ACC112 (cell line): ENCODE results near the gene CLIC5.
A peak's percentile ranks its signal among the peaks of the same experiment; 100 is the strongest.
"Not testable (repeated sequence)": the region's sequence is repeated elsewhere in the genome, so short reads cannot be mapped to it uniquely, and the experiment has no call there.

ENCODE experiments used
- H2AFZ ChIP-seq: fragments of 200-600 bp; sonication (generic); one replicate; pipeline ENCODE4 v1.6.0; 2017; ENCODE audit warnings: antibody characterized with exemption, low read length; ENCODE audit not compliant: unreplicated experiment
- H3K27ac ChIP-seq: fragments of 200-600 bp; sonication (generic); 2 replicates; pipeline ENCODE4 v1.5.1; 2014; ENCODE audit warnings: low read depth, mild to moderate bottlenecking, antibody characterized with exemption, low read length, moderate library complexity
- H3K27me3 ChIP-seq: fragments of 200-600 bp; sonication (generic); 2 replicates; pipeline ENCODE4 v1.6.1; 2014; ENCODE audit warnings: mild to moderate bottlenecking, antibody characterized with exemption, low read length, moderate library complexity, mixed read lengths; ENCODE audit not compliant: insufficient read depth
- H3K36me3 ChIP-seq: fragments of 200-600 bp; sonication (generic); 2 replicates; pipeline ENCODE4 v1.6.1; 2016; ENCODE audit warnings: mild to moderate bottlenecking, antibody characterized with exemption, low read length, moderate library complexity, mixed read lengths; ENCODE audit not compliant: insufficient read depth
- H3K4me1 ChIP-seq: fragments of 200-600 bp; sonication (generic); one replicate; pipeline ENCODE4 v1.6.1; 2016; ENCODE audit warnings: low read length, mixed read lengths; ENCODE audit not compliant: insufficient read depth, unreplicated experiment, control insufficient read depth
- H3K4me3 ChIP-seq: fragments of 200-600 bp; sonication (generic); 2 replicates; pipeline ENCODE4 v1.5.1; 2014; ENCODE audit warnings: mild to moderate bottlenecking, low read depth, low read length
- H3K79me2 ChIP-seq: fragments of 200-600 bp; sonication (generic); one replicate; pipeline ENCODE4 v1.6.0; 2016; ENCODE audit warnings: low read length; ENCODE audit not compliant: control insufficient read depth, unreplicated experiment, insufficient read depth

Gene CLIC5

GRCh38 chr6:45929421-45930361, 86.0 kb downstream of the CLIC5 start:
- H3K27me3 ChIP-seq = peaks cover 15% of the 10 kb centered on the region
- no peaks in the 10 kb centered on the region for H3K79me2 ChIP-seq
- no peak overlapping the region for H2AFZ ChIP-seq
- no peak overlapping the region for H3K4me3 ChIP-seq
- no peaks in the 10 kb centered on the region for H3K36me3 ChIP-seq
- H3K27ac ChIP-seq = no peak overlapping the region
- H3K4me1 ChIP-seq = no peaks in the 10 kb centered on the region

- no peak overlapping the region for H3K4me3 ChIP-seq
- 0 out of 2 replicates have a peak, but pooled peaks cover 11% of the 10 kb centered on the region for H3K27me3 ChIP-seq
- no peaks in the 10 kb centered on the region for H3K79me2 ChIP-seq
- H3K27ac ChIP-seq = no peak overlapping the region
- peaks cover 1% of the 10 kb centered on the region for H3K4me1 ChIP-seq
- H3K36me3 ChIP-seq = no peaks in the 10 kb centered on the region
- no peak overlapping the region for H2AFZ ChIP-seq
Observed at GRCh38 chr6:45928721-45929305, 86.8 kb downstream of the CLIC5 start.

- H2AFZ ChIP-seq = no peak overlapping the region
- H3K27ac ChIP-seq = no peak overlapping the region
- peaks cover 3% of the 10 kb centered on the region for H3K4me1 ChIP-seq
- H3K27me3 ChIP-seq = 0 out of 2 replicates have a peak, but pooled peaks cover 2% of the 10 kb centered on the region
- no peaks in the 10 kb centered on the region for H3K79me2 ChIP-seq
- no peaks in the 10 kb centered on the region for H3K36me3 ChIP-seq
- no peak overlapping the region for H3K4me3 ChIP-seq
Observed at GRCh38 chr6:45927421-45928320, 88.0 kb downstream of the CLIC5 start.

GRCh38 chr6:45926423-45926822, 89.2 kb downstream of the CLIC5 start:
- H2AFZ ChIP-seq, H3K4me3 ChIP-seq, H3K27ac ChIP-seq, H3K79me2 ChIP-seq, H3K27me3 ChIP-seq, H3K36me3 ChIP-seq, H3K4me1 ChIP-seq: not testable (repeated sequence)

- no peaks in the 10 kb centered on the region for H3K36me3 ChIP-seq
- H3K27ac ChIP-seq = no peak overlapping the region
- H3K27me3 ChIP-seq = no peaks in the 10 kb centered on the region
- peaks cover 3% of the 10 kb centered on the region for H3K4me1 ChIP-seq
- H3K79me2 ChIP-seq = no peaks in the 10 kb centered on the region
- no peak overlapping the region for H2AFZ ChIP-seq
- no peak overlapping the region for H3K4me3 ChIP-seq
Observed at GRCh38 chr6:45924763-45925342, 90.8 kb downstream of the CLIC5 start.

- H2AFZ ChIP-seq = no peak overlapping the region
- H3K36me3 ChIP-seq = no peaks in the 10 kb centered on the region
- H3K27ac ChIP-seq = no peak overlapping the region
Observed at GRCh38 chr6:45923831-45924391, 91.7 kb downstream of the CLIC5 start.

GRCh38 chr6:45922728-45923351, 92.8 kb downstream of the CLIC5 start:
- Histone ChIP-seq H3K27ac (no peak overlapping the region), H3K4me1 (peaks cover 3% of the 10 kb centered on the region), H3K4me3 (no peak overlapping the region), H3K79me2 (no peaks in the 10 kb centered on the region), H2AFZ (peak overlapping the region; percentile 62), H3K36me3 (no peaks in the 10 kb centered on the region), H3K27me3 (no peaks in the 10 kb centered on the region)

More at GRCh38 chr6:45923831-45924391, 91.7 kb downstream of the CLIC5 start:
- Histone ChIP-seq H3K79me2 (no peaks in the 10 kb centered on the region), H3K27me3 (no peaks in the 10 kb centered on the region), H3K4me3 (no peak overlapping the region), H3K4me1 (peaks cover 3% of the 10 kb centered on the region)

- Histone ChIP-seq H3K4me1 (peaks cover 3% of the 10 kb centered on the region), H3K79me2 (no peaks in the 10 kb centered on the region), H3K27me3 (no peaks in the 10 kb centered on the region), H3K36me3 (no peaks in the 10 kb centered on the region), H3K27ac (no peak overlapping the region), H3K4me3 (no peak overlapping the region), H2AFZ (no peak overlapping the region)
Observed at GRCh38 chr6:45921691-45922281, 93.9 kb downstream of the CLIC5 start.

GRCh38 chr6:45920819-45921511, 94.7 kb downstream of the CLIC5 start:
- no peaks in the 10 kb centered on the region for H3K36me3 ChIP-seq
- no peaks in the 10 kb centered on the region for H3K79me2 ChIP-seq
- peaks cover 3% of the 10 kb centered on the region for H3K4me1 ChIP-seq
- H3K27ac ChIP-seq = no peak overlapping the region
- no peak overlapping the region for H2AFZ ChIP-seq
- no peak overlapping the region for H3K4me3 ChIP-seq
- no peaks in the 10 kb centered on the region for H3K27me3 ChIP-seq
